ENCODE results near the gene MAP3K2.

- TF ChIP-seq CTCF (conservative IDR thresholded peaks at IDR 0.05; ENCODE audit: low read depth, low read length) (no peak), EZH2 (IDR thresholded peaks at IDR 0.05; ENCODE audit: borderline replicate concordance, low read depth, low read length, poor library complexity, severe bottlenecking) (no peak)
Observed at GRCh38 chr2:127347015-127347414, 40.8 kb downstream of the MAP3K2 start.

Measured in A673 (cell line).